Spleen (tissue), 11 donors: ENCODE results near the gene PSMG4. TPM values are rescaled to one million over a fixed set of nuclear protein-coding genes. Genes with fewer than 3 reads are reported as not detected.
A peak's percentile ranks its signal among the peaks of the same experiment; 100 is the strongest.

ENCODE experiments used
- DNase-seq: peaks from one replicate; pipeline ENCODE4 v3.0.0-alpha.2; 2020
- H3K27ac ChIP-seq, 8 donors: fragments of 200-600 bp; sonication (generic) in 7 of 8; 1 replicate in 4 of 8; 2 replicates in 4 of 8; pipeline versions ENCODE4 v1.5.0 to v1.8.0; 2016 to 2021; ENCODE audit warnings: inconsistent platforms in 4 of 8, mild to moderate bottlenecking in 4 of 8, moderate library complexity in 1 of 8
- H3K27me3 ChIP-seq, 7 donors: fragments of 200-600 bp; sonication (generic) in 6 of 7; replicated peaks in 1 of 7; 1 replicate in 4 of 7; 2 replicates in 3 of 7; pipeline versions ENCODE4 v1.5.0 to v1.8.0; 2016 to 2021; ENCODE audit warnings: inconsistent platforms in 3 of 7, mild to moderate bottlenecking in 1 of 7
- H3K36me3 ChIP-seq, 6 donors: fragments of 200-600 bp; sonication (generic) in 5 of 6; 1 replicate in 4 of 6; 2 replicates in 2 of 6; pipeline versions ENCODE4 v1.5.0 to v1.8.0; 2016 to 2021; ENCODE audit warnings: inconsistent platforms in 2 of 6
- H3K4me1 ChIP-seq, 6 donors: fragments of 200-600 bp; sonication (generic) in 5 of 6; 1 replicate in 3 of 6; 2 replicates in 3 of 6; pipeline versions ENCODE4 v1.5.0 to v1.8.0; 2016 to 2021; ENCODE audit warnings: inconsistent platforms in 3 of 6
- H3K4me3 ChIP-seq, 8 donors: fragments of 200-600 bp; sonication (generic) in 7 of 8; 1 replicate in 4 of 8; 2 replicates in 4 of 8; pipeline versions ENCODE4 v1.5.0 to v1.8.0; 2016 to 2021; ENCODE audit warnings: inconsistent platforms in 4 of 8, mild to moderate bottlenecking in 4 of 8, moderate library complexity in 2 of 8
- H3K9me3 ChIP-seq, 8 donors: fragments of 200-600 bp; sonication (generic) in 7 of 8; 1 replicate in 4 of 8; 2 replicates in 4 of 8; pipeline versions ENCODE4 v1.5.0 to v1.8.0; 2016 to 2021; ENCODE audit warnings: inconsistent platforms in 4 of 8
- POLR2A ChIP-seq, 3 donors: fragments of 450-650 bp; IDR thresholded peaks; one replicate each; pipeline ENCODE4 v1.5.1; 2017; ENCODE audit warnings: antibody characterized with exemption in 3 of 3, mild to moderate bottlenecking in 1 of 3
- POLR2AphosphoS5 ChIP-seq, 3 donors: sonication (generic); formaldehyde crosslinking; IDR thresholded peaks; one replicate each; pipeline ENCODE4 v1.5.1; 2017; ENCODE audit warnings: antibody characterized with exemption in 3 of 3
- WGBS, 5 donors: extraction: QIAGEN DNeasy Blood & Tissue Kit in 3 of 5; methylation state at CpG; one replicate each; pipeline versions ENCODE4 v1.1.5 to v1.1.7; 2013 to 2018; 5-methylcytosine and 5-hydroxymethylcytosine counted together
- intact Hi-C: fragments of 100-400 bp; cut with DNase I; formaldehyde crosslinking; loops from one replicate; pipeline ENCODE4 v1.15.0; 2023; ENCODE audit warnings: low total_unique reads
- polyA plus RNA-seq, 3 donors: library from polyadenylated mRNA; stranded (reverse); fragments of 200-250 nt; gene quantifications; one replicate each; pipeline ENCODE4 v1.2.1, GENCODE V29; 2013
- total RNA-seq, 7 donors: library from RNA; depleted of rRNA in 3 of 7; stranded (reverse); fragments of >200 nt in 3 of 7; fragmentation: NEBNext Ultra II Directional in 4 of 7; extraction: Animal tissue kit (Norgen Biotek cat#: 25700) in 4 of 7; gene quantifications; one replicate each; pipeline versions ENCODE4 v1.1.0 to v1.2.1, GENCODE V29; 2016 to 2021
- TF ChIP-seq, protein P1 (sequence below), 11 experiments: fragments of 200-600 bp in 7 of 11; fragments of 450-650 bp in 4 of 11; sonication (generic) in 4 of 11; IDR thresholded peaks in 8 of 11; conservative IDR thresholded peaks in 3 of 11; 1 replicate in 7 of 11; 2 replicates in 4 of 11; pipeline versions ENCODE4 v1.4.0 to v1.8.0; 2016 to 2021; ENCODE audit warnings: antibody characterized with exemption in 11 of 11, inconsistent platforms in 4 of 11, mild to moderate bottlenecking in 1 of 11
- donor health status: healthy with polysubstance abuse.
- donor health status: DM: no; HTN: no; CAD: no; lungs with moderate emphysema.
- donor health status: DM: no; HTN: no; CAD: no.
- donor health status: Bipolar disorder and iron deficiency.
- donor health status: healthy.
- donor health status: DM: no; HTN: no; CAD: no.
- donor health status: DM: yes; HTN: yes; CAD: no.

The PSMG4 gene
- total and polyA plus RNA-seq, 10 donors: 12.1 to 41.6 (median 18.5) TPM

GRCh38 chr6:3226042-3226441, 32.7 kb upstream of the PSMG4 start:
- 84 to 95% (median 91%) methylated on average over 7 to 10 of the region's 10 CpGs for WGBS, 5 donors
- Histone ChIP-seq H3K4me1 (peaks cover 30 to 48% (median 40%) of the 10 kb centered on the region in 6 donors), H3K36me3 (no peaks in the 10 kb centered on the region), H3K4me3 (no peak overlapping the region), H3K9me3 (no peaks in the 10 kb centered on the region), H3K27me3 (peaks cover 20 to 58% (median 52%) of the 10 kb centered on the region in 7 donors), H3K27ac (no peak overlapping the region)
- intact Hi-C loops: no loop called here
- TF ChIP-seq POLR2A (IDR thresholded peaks at IDR 0.05) (no peak), POLR2AphosphoS5 (IDR thresholded peaks at IDR 0.05) (no peak)
- TF ChIP-seq, protein P1, sequence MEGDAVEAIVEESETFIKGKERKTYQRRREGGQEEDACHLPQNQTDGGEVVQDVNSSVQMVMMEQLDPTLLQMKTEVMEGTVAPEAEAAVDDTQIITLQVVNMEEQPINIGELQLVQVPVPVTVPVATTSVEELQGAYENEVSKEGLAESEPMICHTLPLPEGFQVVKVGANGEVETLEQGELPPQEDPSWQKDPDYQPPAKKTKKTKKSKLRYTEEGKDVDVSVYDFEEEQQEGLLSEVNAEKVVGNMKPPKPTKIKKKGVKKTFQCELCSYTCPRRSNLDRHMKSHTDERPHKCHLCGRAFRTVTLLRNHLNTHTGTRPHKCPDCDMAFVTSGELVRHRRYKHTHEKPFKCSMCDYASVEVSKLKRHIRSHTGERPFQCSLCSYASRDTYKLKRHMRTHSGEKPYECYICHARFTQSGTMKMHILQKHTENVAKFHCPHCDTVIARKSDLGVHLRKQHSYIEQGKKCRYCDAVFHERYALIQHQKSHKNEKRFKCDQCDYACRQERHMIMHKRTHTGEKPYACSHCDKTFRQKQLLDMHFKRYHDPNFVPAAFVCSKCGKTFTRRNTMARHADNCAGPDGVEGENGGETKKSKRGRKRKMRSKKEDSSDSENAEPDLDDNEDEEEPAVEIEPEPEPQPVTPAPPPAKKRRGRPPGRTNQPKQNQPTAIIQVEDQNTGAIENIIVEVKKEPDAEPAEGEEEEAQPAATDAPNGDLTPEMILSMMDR (IDR thresholded peaks at IDR 0.05 in 8 of 11, conservative IDR thresholded peaks at IDR 0.05 in 3 of 11): no peak
- DNase-seq: no peak

GRCh38 chr6:3226481-3227362, 32.0 kb upstream of the PSMG4 start:
- Histone ChIP-seq H3K27ac (no peak overlapping the region), H3K4me3 (peak overlapping the region in 7 of 8 donors; percentile 12 to 64 (median 35)), H3K36me3 (no peaks in the 10 kb centered on the region), H3K9me3 (no peaks in the 10 kb centered on the region), H3K4me1 (peaks cover 37 to 55% (median 47%) of the 10 kb centered on the region in 6 donors), H3K27me3 (peaks cover 20 to 65% (median 59%) of the 10 kb centered on the region in 7 donors)
- intact Hi-C loops: no loop called here
- WGBS, 5 donors: 3 to 6% (median 3%) methylated on average over 26 to 54 of the region's 54 CpGs
- no peak for DNase-seq
- TF ChIP-seq, protein P1 (IDR thresholded peaks at IDR 0.05 in 8 of 11, conservative IDR thresholded peaks at IDR 0.05 in 3 of 11): no peak
- peak in 1 of 3 donors; percentile 10 for TF ChIP-seq POLR2AphosphoS5 (IDR thresholded peaks at IDR 0.05)
- TF ChIP-seq POLR2A (IDR thresholded peaks at IDR 0.05): no peak

DNA sequence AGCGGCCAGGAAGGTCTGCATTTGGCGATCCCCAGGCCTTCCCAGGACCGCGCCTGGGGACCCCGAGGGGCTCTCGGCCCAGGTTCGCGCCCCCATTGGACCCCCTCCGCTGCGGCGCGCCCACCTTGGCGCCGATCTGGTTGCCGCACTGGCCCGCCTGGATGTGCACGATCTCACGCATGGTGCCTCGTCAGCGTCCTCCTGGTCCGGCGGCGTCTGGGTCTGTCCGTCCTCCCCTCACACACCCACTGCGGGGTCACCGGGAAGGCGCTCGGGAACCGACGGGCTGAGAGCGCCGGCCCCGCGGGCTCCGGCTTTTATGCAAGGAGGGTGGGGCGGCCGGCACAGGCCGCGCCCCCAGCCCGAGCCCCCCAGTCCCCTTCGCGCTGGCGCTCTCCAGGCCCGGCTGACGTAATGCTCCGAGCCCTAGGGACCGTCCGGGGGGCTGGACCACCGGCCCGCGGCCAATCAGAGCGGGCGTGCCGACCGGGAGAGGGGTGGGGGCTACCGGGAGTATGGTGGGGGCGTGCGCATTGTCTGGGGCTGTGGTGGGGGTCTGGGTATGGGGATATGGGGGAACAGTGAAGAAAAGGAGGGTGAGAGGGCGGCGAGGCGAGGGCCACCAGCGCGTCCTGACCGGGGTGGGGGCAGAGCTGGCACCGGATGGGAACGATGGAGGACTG, 31.2 kb upstream of the PSMG4 start, which contains the start of gene TUBB2B:
TSS of gene TUBB2B (minus strand) at position 291 of the 683 bp plus-strand sequence. CDS start at position 181, 110 bp downstream.
- peaks cover 41 to 62% (median 54%) of the 10 kb centered on the region in 6 donors for H3K4me1 ChIP-seq
- TF ChIP-seq POLR2AphosphoS5 (IDR thresholded peaks at IDR 0.05) (no peak), POLR2A (IDR thresholded peaks at IDR 0.05) (no peak)
- TF ChIP-seq, protein P1 (IDR thresholded peaks at IDR 0.05 in 8 of 11, conservative IDR thresholded peaks at IDR 0.05 in 3 of 11): peak in 1 of 11 experiments; percentile 4
- DNase-seq: no peak
- peak within 1 kb of the TSS in 7 of 8 donors; percentile 12 to 64 (median 35) for H3K4me3 ChIP-seq
- intact Hi-C loops: no loop called here
- 0 to 2% (median 1%) methylated on average over 36 to 66 of the region's 66 CpGs for WGBS, 5 donors
- no peaks in the 10 kb centered on the region for H3K36me3 ChIP-seq
- H3K27ac ChIP-seq: no peak within 1 kb of the TSS
- H3K9me3 ChIP-seq: no peaks in the 10 kb centered on the region
- H3K27me3 ChIP-seq: peaks cover 20 to 73% (median 67%) of the 10 kb centered on the region in 7 donors
